A673 (cell line): ENCODE data around the gene FAM163A. TPM values are rescaled to one million over a fixed set of nuclear protein-coding genes. Genes with fewer than 3 reads are reported as not detected.
A peak's percentile ranks its signal among the peaks of the same experiment; 100 is the strongest.

ENCODE experiments used
- BruUV-seq: library from RNA; stranded (reverse); fragments of 400-500 nt; replicated peaks from 2 replicates; lab custom pipeline; 2021; lab: Mats Ljungman, UMichigan
- CTCF ChIA-PET: fragments of 300-600 bp; sonication (Branson Sonifier 250); formaldehyde crosslinking; loops from one replicate; lab custom pipeline; 2022; ENCODE audit warnings: antibody characterized with exemption; lab: Charles Lee
- POLR2A ChIA-PET: fragments of 300-600 bp; sonication (Branson Sonifier 250); formaldehyde crosslinking; loops from one replicate; lab custom pipeline; 2022; ENCODE audit warnings: antibody characterized with exemption; ENCODE audit not compliant: low non-redundant PET; lab: Charles Lee
- DNase-seq: peaks from one replicate; pipeline ENCODE4 v3.0.0-alpha.2; 2015; ENCODE audit warnings: low spot score
- H3K27ac ChIP-seq: fragments of 200-600 bp; sonication (generic); 2 replicates; pipeline ENCODE4 v1.5.1; 2016; ENCODE audit warnings: mixed run types, low read depth, mild to moderate bottlenecking, mixed read lengths, antibody characterized with exemption, low read length; ENCODE audit not compliant: poor library complexity, severe bottlenecking
- H3K27me3 ChIP-seq: fragments of 200-600 bp; sonication (generic); replicated peaks from 2 replicates; pipeline ENCODE4 v1.6.1; 2017; ENCODE audit warnings: mixed run types, low read depth, mild to moderate bottlenecking, mixed read lengths, antibody characterized with exemption, low read length; ENCODE audit not compliant: insufficient read depth, poor library complexity
- H3K36me3 ChIP-seq: fragments of 200-600 bp; sonication (generic); 2 replicates; pipeline ENCODE4 v1.6.1; 2016; ENCODE audit warnings: mixed run types, mild to moderate bottlenecking, mixed read lengths, antibody characterized with exemption, low read length; ENCODE audit not compliant: insufficient read depth, poor library complexity, severe bottlenecking
- H3K4me1 ChIP-seq: fragments of 200-600 bp; sonication (generic); 2 replicates; pipeline ENCODE4 v1.6.1; 2017; ENCODE audit warnings: mixed run types, mild to moderate bottlenecking, mixed read lengths, antibody characterized with exemption, low read length; ENCODE audit not compliant: insufficient read depth, poor library complexity, severe bottlenecking
- H3K4me3 ChIP-seq: fragments of 200-600 bp; sonication (generic); 2 replicates; pipeline ENCODE4 v1.5.1; 2016; ENCODE audit warnings: low read depth, mixed run types, mild to moderate bottlenecking, mixed read lengths, low read length; ENCODE audit not compliant: poor library complexity, severe bottlenecking
- H3K9me3 ChIP-seq: fragments of 200-600 bp; sonication (generic); 2 replicates; pipeline ENCODE4 v1.6.1; 2016; ENCODE audit warnings: mixed run types, low read depth, mild to moderate bottlenecking, mixed read lengths, antibody characterized with exemption, low read length; ENCODE audit not compliant: poor library complexity, severe bottlenecking
- CTCF ChIP-seq: fragments of 300-800, 200-600 bp; sonication (generic); conservative IDR thresholded peaks from 2 replicates; pipeline ENCODE4 v1.5.1; 2017; ENCODE audit warnings: low read depth, mild to moderate bottlenecking, antibody characterized with exemption, low read length, moderate library complexity, mixed read lengths
- EZH2 ChIP-seq: fragments of 200-600 bp; sonication (generic); IDR thresholded peaks from 2 replicates; pipeline ENCODE4 v1.6.1; 2017; ENCODE audit warnings: borderline replicate concordance, low read depth, mild to moderate bottlenecking, mixed read lengths, antibody characterized with exemption, low read length; ENCODE audit not compliant: poor library complexity, severe bottlenecking
- intact Hi-C: fragments of 100-400 bp; cut with micrococcal nuclease; formaldehyde crosslinking; loops from one replicate; pipeline ENCODE4 v1.10.0; 2022; ENCODE audit not compliant: unreplicated experiment
- total RNA-seq: library from RNA; stranded (reverse); gene quantifications from 2 replicates; pipeline ENCODE4 v1.2.3, GENCODE V29; 2021

The FAM163A gene
- total RNA-seq, 1 experiment from 2014 or later = not detected

GRCh38 chr1:179809506-179810366 is 66.6 kb downstream of the FAM163A start:
- H3K27me3 ChIP-seq = peaks cover 22% of the 10 kb centered on the region
- peak; percentile 94 for TF ChIP-seq CTCF
- no peak for TF ChIP-seq EZH2
- ChIA-PET CTCF (interaction anchor here (0.6 to 3.2 kb wide), 14 partner anchors 8 to 1053 kb away, joined by 3 to 102 read pairs (median 4); no protein-coding TSS in a partner anchor), POLR2A (interaction anchor here (0.5 kb wide), 1 partner anchor 75 kb away, joined by 9 read pairs; no protein-coding TSS in a partner anchor)
- BruUV-seq = no TSS peak
- H3K27ac ChIP-seq = no peak overlapping the region
- no peaks in the 10 kb centered on the region for H3K9me3 ChIP-seq
- no peak overlapping the region for H3K4me3 ChIP-seq
- intact Hi-C loops = loop anchor here (1.0 to 10.0 kb wide), 4 partner anchors 103 to 732 kb away; no protein-coding TSS in a partner anchor
- H3K36me3 ChIP-seq = no peaks in the 10 kb centered on the region
- no peaks in the 10 kb centered on the region for H3K4me1 ChIP-seq
- DNase-seq = peak; percentile 78

GRCh38 chr1:179810367-179810715 is 67.2 kb downstream of the FAM163A start:
- BruUV-seq = no TSS peak
- H3K9me3 ChIP-seq = no peaks in the 10 kb centered on the region
- intact Hi-C loops = loop anchor here (5.0 to 10.0 kb wide), 3 partner anchors 226 to 733 kb away; no protein-coding TSS in a partner anchor
- peaks cover 22% of the 10 kb centered on the region for H3K27me3 ChIP-seq
- H3K27ac ChIP-seq = no peak overlapping the region
- TF ChIP-seq EZH2 (no peak), CTCF (no peak)
- H3K36me3 ChIP-seq = no peaks in the 10 kb centered on the region
- ChIA-PET CTCF (interaction anchor here (0.6 to 3.2 kb wide), 11 partner anchors 7 to 1053 kb away, joined by 3 to 102 read pairs (median 4); no protein-coding TSS in a partner anchor), POLR2A (interaction anchor here (0.5 kb wide), 1 partner anchor 75 kb away, joined by 9 read pairs; no protein-coding TSS in a partner anchor)
- H3K4me1 ChIP-seq = no peaks in the 10 kb centered on the region
- H3K4me3 ChIP-seq = no peak overlapping the region
- no peak for DNase-seq

GRCh38 chr1:179812501-179813292 is 69.6 kb downstream of the FAM163A start:
- BruUV-seq = no TSS peak
- DNase-seq = no peak
- Histone ChIP-seq H3K4me1 (no peaks in the 10 kb centered on the region), H3K36me3 (no peaks in the 10 kb centered on the region), H3K27ac (no peak overlapping the region), H3K27me3 (peaks cover 22% of the 10 kb centered on the region), H3K9me3 (no peaks in the 10 kb centered on the region), H3K4me3 (no peak overlapping the region)
- CTCF ChIA-PET = interaction anchor here (1.6 to 3.0 kb wide), 2 partner anchors 106 to 108 kb away, joined by 4 to 68 read pairs; no protein-coding TSS in a partner anchor
- TF ChIP-seq EZH2 = no peak
- TF ChIP-seq CTCF = no peak
- POLR2A ChIA-PET = no interaction called here
- intact Hi-C loops = loop anchor here (5.0 to 10.0 kb wide), 3 partner anchors 228 to 735 kb away; no protein-coding TSS in a partner anchor
